Naive B cell (primary cell): ENCODE data around the gene ZNF782. TPM values are rescaled to one million over a fixed set of nuclear protein-coding genes. Genes with fewer than 3 reads are reported as not detected.
"Not testable (repeated sequence)": the region's sequence is repeated elsewhere in the genome, so short reads cannot be mapped to it uniquely, and the experiment has no call there.

Source experiments
- ATAC-seq, 2 donors: fragments of 150-1000 bp; cut with Tn5 transposase; 2 replicates each; pipeline ENCODE4 v1.10.0; 2021; ENCODE audit warnings: low read depth in 2 of 2, mild to moderate bottlenecking in 2 of 2, moderate library complexity in 2 of 2
- DNase-seq: peaks from one replicate; pipeline ENCODE4 v3.0.0; 2022
- H3K27ac Mint-ChIP-seq, 6 donors: one replicate each; pipeline ENCODE4 v1.8.0; 2020 to 2022; ENCODE audit warnings: mild to moderate bottlenecking in 6 of 6, mixed read lengths in 6 of 6, moderate library complexity in 5 of 6, inconsistent platforms in 2 of 6
- H3K27me3 Mint-ChIP-seq, 3 donors: one replicate each; pipeline ENCODE4 v1.8.0; 2021 to 2022; ENCODE audit warnings: mixed read lengths in 3 of 3, mild to moderate bottlenecking in 1 of 3
- H3K36me3 Mint-ChIP-seq, 2 donors: one replicate each; pipeline ENCODE4 v1.8.0; 2020 to 2022; ENCODE audit warnings: mixed read lengths in 2 of 2, inconsistent platforms in 1 of 2, mild to moderate bottlenecking in 1 of 2
- H3K4me1 Mint-ChIP-seq, 3 donors: one replicate each; pipeline ENCODE4 v1.8.0; 2020 to 2022; ENCODE audit warnings: mixed read lengths in 3 of 3, inconsistent platforms in 1 of 3, mild to moderate bottlenecking in 1 of 3, moderate library complexity in 1 of 3
- H3K4me3 Mint-ChIP-seq, 8 donors: one replicate each; pipeline ENCODE4 v1.8.0; 2020 to 2022; ENCODE audit warnings: mild to moderate bottlenecking in 8 of 8, mixed read lengths in 8 of 8, moderate library complexity in 8 of 8, inconsistent platforms in 2 of 8
- H3K9me3 Mint-ChIP-seq, 7 donors: one replicate each; pipeline ENCODE4 v1.8.0; 2020 to 2022; ENCODE audit warnings: mixed read lengths in 7 of 7, mild to moderate bottlenecking in 5 of 7, inconsistent platforms in 2 of 7, moderate library complexity in 1 of 7
- polyA plus RNA-seq, 6 donors: library from polyadenylated mRNA; unstranded; fragments of 300-500 nt; fragmentation: Illumina TruSeq; gene quantifications; one replicate each; pipeline ENCODE4 v1.2.3, GENCODE V29; 2021; ENCODE audit warnings: low read depth in 6 of 6

The ZNF782 gene
- polyA plus RNA-seq, 6 donors from 2014 or later = 0.26 to 5.1 (median 2.8) TPM

DNA sequence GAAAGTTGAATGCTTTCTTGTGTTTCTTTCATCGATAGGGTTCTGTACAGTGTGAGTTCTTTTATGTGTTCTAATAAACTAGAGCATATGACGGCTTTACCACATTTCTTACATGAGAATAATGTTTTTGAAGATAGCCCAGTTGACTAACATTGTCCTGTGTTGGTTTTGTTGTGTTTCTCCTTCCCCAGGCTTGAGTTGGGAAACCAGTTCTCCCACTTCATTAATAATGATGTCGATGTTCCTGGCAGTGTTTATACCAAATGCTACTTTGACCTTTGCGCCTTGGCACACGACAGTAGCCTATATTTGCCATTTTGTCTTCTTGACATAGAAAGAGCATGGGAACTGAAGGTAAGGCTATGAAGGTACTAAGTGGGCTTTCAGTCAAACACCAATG is 14.4 kb upstream of the ZNF782 start:
- no peaks in the 10 kb centered on the region for H3K4me1 Mint-ChIP-seq
- peaks cover 4 to 8% of the 10 kb centered on the region in 2 donors for H3K36me3 Mint-ChIP-seq
- H3K27me3 Mint-ChIP-seq = peaks cover 4 to 11% (median 8%) of the 10 kb centered on the region in 3 donors
- H3K4me3 Mint-ChIP-seq = no peak overlapping the region
- DNase-seq = no peak
- H3K27ac Mint-ChIP-seq = no peak overlapping the region
- ATAC-seq = no peak
- peaks cover 0 to 9% (median 6%) of the 10 kb centered on the region in 7 donors for H3K9me3 Mint-ChIP-seq

DNA sequence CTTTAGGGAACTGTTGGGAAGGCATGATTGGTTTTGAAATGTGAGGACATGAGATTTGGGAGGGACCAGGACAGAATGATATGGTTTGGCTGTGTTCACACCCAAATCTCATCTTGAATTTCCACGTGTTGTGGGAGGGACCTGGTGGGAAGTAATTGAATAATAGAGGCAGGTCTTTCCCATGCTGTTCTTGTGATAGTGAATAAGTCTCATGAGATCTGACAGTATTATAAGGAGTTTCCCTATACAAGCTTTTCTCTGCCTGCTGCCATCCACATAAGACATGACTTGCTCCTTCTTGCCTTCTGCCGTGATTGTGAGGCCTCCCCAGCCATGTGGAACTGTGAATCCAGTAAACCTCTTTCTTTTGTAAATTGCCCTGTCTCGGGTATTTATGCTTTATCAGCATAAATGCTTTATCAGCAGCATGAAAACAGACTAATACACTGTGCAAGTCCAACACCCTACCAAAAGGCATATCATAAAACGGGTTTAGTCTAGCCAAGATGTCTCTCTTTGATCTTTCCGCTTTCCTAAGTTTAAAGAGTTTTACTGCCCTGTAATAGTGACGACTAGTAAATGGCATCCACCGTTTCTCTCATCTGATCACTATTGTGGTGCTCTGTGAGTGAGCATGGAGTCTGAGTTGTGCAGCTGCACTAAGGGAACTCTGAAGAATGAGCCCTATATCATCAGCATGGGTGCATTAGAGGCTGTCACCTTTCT is 12.9 kb upstream of the ZNF782 start:
- Mint-ChIP-seq H3K27me3 (peaks cover 0 to 6% (median 4%) of the 10 kb centered on the region in 3 donors), H3K9me3 (peaks cover 0 to 9% (median 6%) of the 10 kb centered on the region in 7 donors), H3K36me3 (peaks cover 4 to 8% of the 10 kb centered on the region in 2 donors), H3K4me1 (no peaks in the 10 kb centered on the region), H3K27ac (peak overlapping the region in 2 of 6 donors; percentile 5 to 53), H3K4me3 (no peak overlapping the region)
- no peak for ATAC-seq
- DNase-seq = no peak

DNA sequence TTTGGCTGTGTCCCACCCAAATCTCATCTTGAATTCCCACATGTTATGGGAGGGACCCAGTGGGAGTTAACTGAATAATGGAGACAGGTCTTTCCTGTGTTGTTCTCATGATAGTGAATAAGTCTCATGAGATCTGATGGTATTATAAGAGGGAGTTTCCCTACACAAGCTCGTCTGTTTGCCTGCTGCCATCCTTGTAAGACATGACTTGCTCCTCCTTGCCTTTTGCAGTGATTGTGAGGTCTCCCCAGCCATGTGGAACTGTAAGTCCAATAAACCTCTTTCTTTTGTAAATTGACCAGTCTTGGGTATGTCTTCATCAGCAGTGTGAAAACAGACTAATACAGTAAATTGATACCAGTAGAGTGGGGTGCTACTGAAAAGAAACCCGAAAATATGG is 10.9 kb upstream of the ZNF782 start:
- H3K27me3 Mint-ChIP-seq, H3K27ac Mint-ChIP-seq, ATAC-seq, H3K9me3 Mint-ChIP-seq, H3K4me1 Mint-ChIP-seq, DNase-seq, H3K36me3 Mint-ChIP-seq, H3K4me3 Mint-ChIP-seq: not testable (repeated sequence)

DNA sequence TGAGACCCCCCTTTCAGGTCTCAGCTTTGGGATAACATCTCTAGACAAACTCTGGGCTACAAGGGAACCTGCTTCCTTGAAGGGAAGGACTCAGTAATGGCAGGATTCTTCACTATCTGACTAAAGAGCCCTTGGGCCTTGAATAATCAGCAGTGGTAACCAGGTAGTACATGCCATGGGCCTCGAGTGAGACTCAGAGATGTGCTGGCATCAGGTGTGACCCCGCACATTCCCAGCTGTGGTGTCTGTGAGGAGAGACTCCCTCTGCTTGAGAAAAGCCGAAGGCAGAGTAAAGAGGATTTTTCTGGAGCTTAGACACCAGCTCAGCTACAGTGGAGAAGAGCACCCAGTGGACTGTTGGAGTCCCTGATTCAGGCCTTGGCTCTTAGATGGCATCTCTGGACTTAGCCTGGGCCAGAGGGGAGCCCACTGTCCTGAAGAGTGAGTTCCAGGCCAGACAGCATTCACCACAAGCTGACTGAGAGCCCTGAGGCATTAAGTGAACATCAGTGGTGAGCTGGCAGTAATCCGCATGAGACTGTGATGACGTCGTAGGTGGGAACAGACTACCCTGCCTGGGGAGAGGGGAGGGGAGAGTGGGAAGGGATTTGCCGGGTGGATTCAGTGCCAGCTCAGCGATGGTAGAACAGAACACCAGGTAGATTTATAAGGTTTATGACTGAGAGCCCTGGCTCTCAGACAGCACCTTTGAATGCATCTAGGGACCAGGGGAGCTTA is 5.3 kb upstream of the ZNF782 start:
- peaks cover 0 to 5% (median 3%) of the 10 kb centered on the region in 3 donors for H3K4me1 Mint-ChIP-seq
- ATAC-seq (no peak), DNase-seq (no peak)
- H3K4me3 Mint-ChIP-seq = no peak overlapping the region
- no peaks in the 10 kb centered on the region for H3K36me3 Mint-ChIP-seq
- no peaks in the 10 kb centered on the region for H3K9me3 Mint-ChIP-seq
- peak overlapping the region in 1 of 6 donors; percentile 48 for H3K27ac Mint-ChIP-seq
- H3K27me3 Mint-ChIP-seq = peaks cover 0 to 7% (median 6%) of the 10 kb centered on the region in 3 donors

DNA sequence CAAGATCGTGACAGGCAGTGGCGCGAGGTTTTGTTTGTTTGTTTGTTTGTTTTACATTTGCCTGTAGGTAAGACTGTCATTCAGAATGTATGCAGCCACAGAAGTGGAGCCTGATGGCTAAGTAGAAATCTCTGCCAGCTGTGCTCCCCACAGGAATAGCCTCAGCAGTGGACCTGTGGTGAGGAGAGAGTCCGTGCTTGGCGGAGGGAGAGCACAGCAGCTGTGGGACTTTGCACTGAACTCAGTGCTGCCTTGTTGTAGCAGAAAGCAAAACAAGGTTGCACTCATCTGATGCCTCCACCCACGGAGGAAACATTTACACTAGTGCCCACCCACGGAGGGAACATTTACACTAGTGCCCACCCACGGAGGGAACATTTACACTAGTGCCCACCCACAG is 4.4 kb upstream of the ZNF782 start:
- H3K4me1 Mint-ChIP-seq = peaks cover 6 to 10% (median 10%) of the 10 kb centered on the region in 3 donors
- no peak for ATAC-seq
- H3K27ac Mint-ChIP-seq = peak overlapping the region in 3 of 6 donors; percentile 25 to 74 (median 52)
- peaks cover 0 to 7% of the 10 kb centered on the region in 2 donors for H3K36me3 Mint-ChIP-seq
- no peaks in the 10 kb centered on the region for H3K9me3 Mint-ChIP-seq
- peaks cover 0 to 7% (median 6%) of the 10 kb centered on the region in 3 donors for H3K27me3 Mint-ChIP-seq
- DNase-seq = no peak
- H3K4me3 Mint-ChIP-seq = no peak overlapping the region

DNA sequence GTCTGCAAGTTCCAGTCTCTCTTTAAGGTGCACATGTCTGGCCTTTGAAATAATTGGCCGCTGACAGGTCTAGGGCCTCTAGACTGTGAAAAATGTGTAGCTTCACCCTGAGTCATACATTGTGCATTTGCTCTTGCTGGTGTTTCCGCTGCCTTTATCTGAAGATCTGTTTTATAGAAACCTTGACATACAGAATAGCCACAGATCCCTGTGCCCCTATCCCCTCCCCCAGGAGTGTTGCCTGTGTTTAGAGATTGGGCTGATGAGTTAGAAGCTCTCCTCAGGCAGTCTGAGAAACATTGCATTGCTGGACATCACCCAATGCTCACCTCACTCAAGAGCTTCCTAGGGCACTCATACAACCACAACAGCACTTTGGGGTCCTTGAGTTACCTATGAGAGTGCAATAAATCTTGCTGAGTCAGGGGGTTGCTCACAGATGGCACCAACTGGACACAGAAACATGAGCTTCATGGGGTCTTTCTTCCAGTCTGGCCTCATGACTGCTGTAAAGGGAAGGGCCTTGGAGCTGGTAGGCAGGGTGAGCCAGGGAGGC is 3.8 kb upstream of the ZNF782 start:
- ATAC-seq (no peak), DNase-seq (no peak)
- Mint-ChIP-seq H3K27ac (peak overlapping the region in 2 of 6 donors; percentile 52 to 74), H3K36me3 (peaks cover 0 to 7% of the 10 kb centered on the region in 2 donors), H3K9me3 (no peaks in the 10 kb centered on the region), H3K4me3 (no peak overlapping the region), H3K27me3 (peaks cover 0 to 7% (median 6%) of the 10 kb centered on the region in 3 donors), H3K4me1 (peaks cover 12 to 16% (median 15%) of the 10 kb centered on the region in 3 donors)

DNA sequence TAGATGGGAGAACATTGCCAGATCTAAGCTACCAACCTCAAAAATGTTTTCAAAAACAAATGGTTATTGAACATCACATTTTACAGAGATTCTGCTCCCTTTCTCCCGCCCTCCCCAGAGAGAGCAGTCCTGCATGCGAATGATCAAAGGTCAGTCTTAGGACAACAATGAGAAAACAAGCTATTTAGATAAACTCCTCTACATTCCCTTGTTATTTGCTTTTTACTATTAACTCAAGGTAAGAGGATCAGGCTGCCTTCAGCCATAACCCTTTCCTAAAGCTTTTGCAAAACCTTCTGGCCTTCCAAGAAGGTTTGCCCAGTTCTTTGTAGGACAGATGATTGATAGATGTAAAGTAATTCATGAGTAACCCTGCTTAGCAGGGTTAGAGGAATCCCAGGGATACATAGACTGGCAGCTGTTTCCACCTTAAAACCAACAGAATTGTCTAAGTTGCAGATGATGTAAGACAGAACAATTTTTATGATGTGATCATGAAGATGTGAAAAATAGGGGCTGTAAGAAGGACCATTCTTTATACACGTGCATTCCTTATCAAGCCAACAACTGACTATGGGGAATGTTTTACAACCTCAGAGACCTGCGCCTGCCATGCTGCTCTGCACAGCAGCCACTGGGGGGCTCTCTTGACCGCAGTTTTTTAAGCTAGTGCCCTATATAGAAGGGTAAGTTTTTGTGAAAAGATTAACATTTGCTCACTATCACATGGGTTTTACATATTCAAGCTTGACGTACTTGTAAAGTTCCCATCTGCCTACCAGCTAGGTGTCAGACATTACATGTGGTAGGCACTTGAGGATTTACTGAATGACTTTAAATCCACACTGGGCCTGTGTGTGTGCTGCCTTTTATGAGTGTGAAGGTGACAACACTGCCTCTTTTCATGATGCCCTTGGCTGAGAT is 2.3 kb upstream of the ZNF782 start:
- H3K36me3 Mint-ChIP-seq = peaks cover 0 to 7% of the 10 kb centered on the region in 2 donors
- H3K27ac Mint-ChIP-seq = peak overlapping the region in 1 of 6 donors; percentile 17
- peak overlapping the region in 1 of 8 donors; percentile 91 for H3K4me3 Mint-ChIP-seq
- peaks cover 26 to 30% (median 27%) of the 10 kb centered on the region in 3 donors for H3K4me1 Mint-ChIP-seq
- H3K9me3 Mint-ChIP-seq = no peaks in the 10 kb centered on the region
- ATAC-seq (peak; percentile 69 to 71), DNase-seq (peak; percentile 65)
- peaks cover 0 to 7% (median 6%) of the 10 kb centered on the region in 3 donors for H3K27me3 Mint-ChIP-seq

DNA sequence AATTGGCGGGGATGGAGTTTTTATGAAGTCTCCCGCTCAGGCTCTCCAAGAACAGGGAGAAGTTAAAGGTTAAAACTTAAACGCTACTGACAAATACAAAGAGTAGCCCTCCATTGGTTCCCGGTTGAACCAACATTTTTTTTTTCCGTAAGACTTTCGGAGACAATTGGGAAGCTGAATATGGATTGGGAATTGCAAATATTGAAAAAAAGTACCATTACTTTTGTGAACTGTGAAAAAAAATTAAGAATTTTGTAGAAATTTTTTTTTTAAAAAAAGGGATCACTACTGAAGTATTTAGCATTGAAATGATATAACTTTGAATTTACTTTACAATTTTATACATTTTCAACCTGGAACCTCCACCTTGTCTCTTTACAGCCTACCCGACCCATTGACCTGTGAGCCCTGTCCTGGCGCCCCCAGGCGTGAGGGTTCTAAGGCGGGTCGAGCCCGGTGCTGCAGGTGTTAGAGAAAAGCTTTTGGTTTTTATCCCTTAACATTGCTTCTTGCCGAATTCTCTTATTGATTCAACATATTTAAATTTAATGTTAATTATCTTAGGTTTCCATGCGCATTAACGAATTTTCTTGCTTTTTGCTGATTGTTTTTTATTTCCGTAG is 448 bp upstream of the ZNF782 start:
- ATAC-seq (no peak), DNase-seq (no peak)
- Mint-ChIP-seq H3K27me3 (peaks cover 0 to 7% (median 6%) of the 10 kb centered on the region in 3 donors), H3K36me3 (peaks cover 0 to 7% of the 10 kb centered on the region in 2 donors), H3K9me3 (no peaks in the 10 kb centered on the region), H3K4me3 (peak overlapping the region; percentile 91 to 100 (median 100)), H3K27ac (peak overlapping the region in 5 of 6 donors; percentile 98 to 99 (median 98)), H3K4me1 (peaks cover 27 to 34% (median 30%) of the 10 kb centered on the region in 3 donors)

DNA sequence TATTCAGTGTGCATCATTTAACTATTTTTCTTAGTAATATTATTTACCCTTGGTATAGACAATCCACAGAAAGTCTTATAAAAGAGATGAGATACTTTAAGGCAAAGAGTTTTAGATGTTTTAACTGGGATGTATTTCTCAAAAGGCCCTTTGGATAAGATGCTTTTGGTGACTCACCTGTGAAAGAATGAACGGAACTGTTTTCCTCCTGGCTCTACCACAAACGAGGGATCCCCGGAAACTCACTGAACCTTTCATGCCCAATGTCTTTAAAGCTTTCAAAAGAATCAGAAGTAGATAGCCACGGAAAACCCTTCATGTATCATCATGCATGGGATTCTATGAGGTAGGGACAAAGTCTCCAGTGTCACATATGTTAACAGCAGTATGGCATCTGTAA is 1.6 kb downstream of the ZNF782 start:
- Mint-ChIP-seq H3K36me3 (peaks cover 0 to 7% of the 10 kb centered on the region in 2 donors), H3K4me1 (peaks cover 35 to 52% (median 48%) of the 10 kb centered on the region in 3 donors), H3K27ac (no peak overlapping the region), H3K4me3 (peak overlapping the region; percentile 91 to 100 (median 100)), H3K9me3 (peaks cover 0 to 3% (median 0%) of the 10 kb centered on the region in 7 donors), H3K27me3 (peaks cover 0 to 7% (median 6%) of the 10 kb centered on the region in 3 donors)
- no peak for ATAC-seq
- no peak for DNase-seq

DNA sequence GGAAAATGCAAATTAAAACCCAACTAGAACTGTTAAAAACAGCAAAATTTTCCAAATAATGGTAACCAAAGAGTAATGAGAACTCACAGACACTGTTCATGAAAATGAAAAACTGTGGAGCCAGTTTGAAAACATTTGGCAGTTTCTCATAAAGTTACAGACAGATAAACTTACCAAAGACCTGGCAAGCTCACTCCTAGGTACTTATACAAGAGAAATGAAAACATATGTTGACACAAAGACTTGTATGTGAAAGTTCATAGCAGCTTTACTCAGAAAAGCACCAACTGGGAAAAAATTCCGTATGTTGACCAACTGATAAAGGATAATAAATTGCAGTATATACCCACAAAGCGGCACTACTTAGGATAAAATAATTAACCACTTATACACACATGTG is 10.3 kb downstream of the ZNF782 start:
- no peak overlapping the region for H3K27ac Mint-ChIP-seq
- H3K36me3 Mint-ChIP-seq = peaks cover 37 to 46% of the 10 kb centered on the region in 2 donors
- DNase-seq = no peak
- H3K4me1 Mint-ChIP-seq = peaks cover 25 to 32% (median 28%) of the 10 kb centered on the region in 3 donors
- H3K9me3 Mint-ChIP-seq = peaks cover 0 to 13% (median 7%) of the 10 kb centered on the region in 7 donors
- no peak overlapping the region for H3K4me3 Mint-ChIP-seq
- H3K27me3 Mint-ChIP-seq = no peaks in the 10 kb centered on the region
- ATAC-seq = no peak

DNA sequence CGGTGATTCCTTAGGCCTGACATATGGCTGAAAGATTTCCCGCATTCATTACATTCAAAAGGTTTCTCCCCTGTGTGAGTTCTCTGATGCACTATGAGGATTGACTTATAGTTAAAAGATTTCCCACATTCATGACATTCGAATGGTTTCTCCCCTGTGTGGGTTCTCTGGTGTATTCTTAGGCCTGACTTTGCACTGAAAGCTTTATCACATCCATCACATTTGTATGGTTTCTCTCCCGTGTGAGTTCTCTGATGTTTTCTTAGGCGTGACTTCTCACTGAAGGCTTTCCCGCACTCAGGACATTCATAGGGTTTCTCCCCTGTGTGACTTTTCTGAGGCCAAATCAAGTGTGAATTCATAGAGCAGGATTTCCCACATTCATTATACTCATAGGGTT is 35.8 kb downstream of the ZNF782 start:
- no peak overlapping the region for H3K4me3 Mint-ChIP-seq
- H3K4me1 Mint-ChIP-seq = no peaks in the 10 kb centered on the region
- peaks cover 17 to 92% (median 84%) of the 10 kb centered on the region in 7 donors for H3K9me3 Mint-ChIP-seq
- H3K27ac Mint-ChIP-seq = no peak overlapping the region
- ATAC-seq (no peak), DNase-seq (no peak)
- H3K27me3 Mint-ChIP-seq = no peaks in the 10 kb centered on the region
- peaks cover 68 to 70% of the 10 kb centered on the region in 2 donors for H3K36me3 Mint-ChIP-seq

DNA sequence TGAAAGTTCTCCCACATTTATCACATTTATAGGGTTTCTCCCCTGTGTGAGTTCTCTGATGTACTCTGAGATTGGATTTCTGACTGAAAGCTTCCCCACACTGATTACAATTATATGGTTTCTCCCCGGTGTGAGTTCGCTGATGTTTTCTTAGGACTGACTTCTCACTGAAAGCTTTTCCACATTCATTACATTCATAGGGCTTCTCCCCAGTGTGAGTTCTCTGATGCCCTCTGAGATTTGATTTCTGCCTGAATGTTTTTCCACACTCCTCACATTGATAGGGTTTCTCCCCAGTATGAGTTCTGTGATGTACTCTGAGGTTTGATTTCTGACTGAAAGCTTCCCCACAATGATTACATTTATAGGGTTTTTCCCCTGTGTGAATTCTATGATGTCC is 36.3 kb downstream of the ZNF782 start:
- peaks cover 68 to 70% of the 10 kb centered on the region in 2 donors for H3K36me3 Mint-ChIP-seq
- peak overlapping the region in 1 of 8 donors; percentile 5 for H3K4me3 Mint-ChIP-seq
- H3K27me3 Mint-ChIP-seq = no peaks in the 10 kb centered on the region
- ATAC-seq (no peak), DNase-seq (no peak)
- no peaks in the 10 kb centered on the region for H3K4me1 Mint-ChIP-seq
- H3K27ac Mint-ChIP-seq = no peak overlapping the region
- peaks cover 17 to 97% (median 89%) of the 10 kb centered on the region in 7 donors for H3K9me3 Mint-ChIP-seq
